HG02840 (cell line): ENCODE data around the gene SFXN5.

Experiments
- ATAC-seq: cut with Tn5 transposase; IDR thresholded peaks from one replicate; pipeline ENCODE4 v1.9.1; 2021; ENCODE audit warnings: mild to moderate bottlenecking, moderate library complexity, moderate number of reproducible peaks; ENCODE audit not compliant: unreplicated experiment, low FRiP score

Gene SFXN5

DNA sequence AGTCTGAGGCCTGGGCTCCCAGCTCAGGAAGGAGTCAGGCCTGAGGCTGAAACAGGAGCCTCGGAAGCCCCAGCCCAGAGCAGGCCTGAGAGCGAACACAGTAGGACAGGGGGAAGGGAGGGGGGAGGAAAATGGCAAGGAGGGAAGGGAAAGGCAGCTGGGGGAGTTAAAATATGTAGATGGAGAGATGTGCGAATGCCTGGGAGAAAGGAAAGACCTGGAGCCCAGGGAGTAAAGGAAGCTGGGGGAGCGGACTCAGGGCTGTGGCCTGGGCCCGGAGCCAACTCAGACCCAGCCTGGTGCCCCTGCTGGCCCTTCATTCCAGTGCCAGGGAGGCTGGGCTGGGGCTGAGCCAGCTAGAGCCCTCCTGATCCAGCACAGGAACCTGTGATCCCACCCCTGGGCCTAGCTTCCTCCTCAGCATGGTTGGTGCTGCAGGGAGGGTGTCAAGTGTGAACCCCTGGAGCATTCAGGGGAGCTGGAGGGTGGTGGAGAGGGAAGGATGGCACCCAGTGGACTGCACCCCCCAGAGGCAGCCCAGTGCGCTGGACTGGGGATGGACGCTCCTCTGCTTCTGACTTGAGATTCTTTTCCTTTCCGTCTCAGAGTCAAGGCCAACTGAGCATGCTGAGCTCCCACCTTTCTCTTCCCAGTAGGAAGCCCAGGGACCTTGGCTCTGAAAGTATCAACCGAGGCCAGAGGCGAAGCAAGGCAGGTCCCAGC, 107.9 kb downstream of the SFXN5 start:
- ATAC-seq, result no peak

DNA sequence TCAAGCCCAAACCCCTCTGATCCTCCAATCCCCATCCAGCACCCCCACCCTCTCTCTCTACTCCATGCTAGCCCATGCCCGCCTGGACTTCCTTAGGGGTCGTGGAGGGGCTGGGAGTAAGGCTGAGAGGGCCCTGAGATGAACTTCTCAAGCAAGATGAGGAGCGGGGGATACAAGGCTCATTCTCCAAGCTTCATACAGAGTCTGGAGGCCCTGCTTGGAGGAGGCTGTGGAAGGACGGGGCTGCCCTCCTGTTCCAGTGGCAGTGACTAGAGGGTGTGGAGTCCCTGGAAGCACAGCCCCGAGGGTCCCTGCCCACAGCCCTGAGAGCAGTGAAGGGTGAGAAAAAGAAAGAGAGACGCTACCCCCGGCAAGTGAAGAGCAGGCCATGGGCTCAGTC, 108.6 kb downstream of the SFXN5 start:
- no peak for ATAC-seq

DNA sequence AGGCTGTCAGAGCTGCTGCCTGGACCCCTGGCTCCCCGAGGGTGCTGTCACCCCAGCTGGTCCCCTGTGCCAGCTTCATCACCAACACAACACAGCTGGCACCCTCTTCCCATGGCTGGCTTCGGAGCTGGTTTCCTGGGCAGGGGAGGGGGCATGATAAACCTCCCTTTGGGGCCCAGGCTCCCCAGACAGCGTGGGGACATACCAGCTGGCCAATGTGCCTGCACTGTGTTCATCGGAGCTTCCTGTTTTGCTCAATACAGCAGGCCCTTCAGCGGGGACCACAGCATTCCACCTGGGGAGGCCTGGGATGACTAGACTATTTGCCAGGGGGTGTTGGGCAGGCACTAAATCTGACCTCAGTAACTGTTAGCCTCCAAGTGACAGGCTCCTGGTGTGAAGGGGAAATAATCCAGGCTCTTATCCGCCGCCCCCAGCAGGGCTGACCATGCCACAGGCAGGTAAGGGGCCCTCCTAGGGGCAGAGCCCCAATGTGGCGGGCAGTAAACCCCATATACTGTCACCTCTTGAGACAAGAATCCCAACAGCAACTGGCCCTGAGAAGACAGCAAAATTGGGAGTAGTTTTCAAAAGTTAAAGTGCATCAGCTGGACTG, 109.6 kb downstream of the SFXN5 start:
- ATAC-seq, result no peak

DNA sequence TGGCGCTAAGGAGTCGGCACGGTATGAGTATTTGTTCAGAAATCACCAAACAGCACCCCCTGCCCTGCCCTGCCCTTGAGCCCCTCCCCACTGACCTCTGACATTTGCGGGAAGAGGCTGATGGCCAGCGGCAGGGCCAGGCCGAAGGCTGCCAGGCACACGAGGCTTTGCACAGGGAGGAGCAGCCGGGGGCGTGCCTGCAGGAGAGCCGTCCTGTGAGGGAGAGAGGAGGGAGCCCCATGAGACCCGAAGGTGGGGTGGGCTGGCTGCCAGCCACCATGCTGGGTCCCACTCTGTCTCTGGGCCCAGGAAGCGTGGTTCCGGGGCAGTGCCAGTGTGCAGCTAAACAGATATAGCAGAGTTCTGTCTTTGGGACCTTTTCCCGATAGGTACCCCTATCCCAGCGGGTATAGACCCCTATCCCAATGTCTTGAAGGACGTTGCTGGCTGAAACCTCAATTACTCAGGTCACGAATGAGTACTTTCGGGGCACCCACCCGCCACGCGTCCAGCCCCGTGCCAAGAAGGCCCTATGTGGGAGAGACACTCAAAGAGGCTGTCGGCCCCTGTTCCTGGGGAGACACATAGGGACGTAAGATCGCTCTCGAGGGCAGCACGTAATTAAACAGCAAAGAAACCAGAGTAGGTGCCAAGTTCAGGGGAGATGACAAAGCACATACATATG, 110.3 kb downstream of the SFXN5 start:
- ATAC-seq, result no peak

DNA sequence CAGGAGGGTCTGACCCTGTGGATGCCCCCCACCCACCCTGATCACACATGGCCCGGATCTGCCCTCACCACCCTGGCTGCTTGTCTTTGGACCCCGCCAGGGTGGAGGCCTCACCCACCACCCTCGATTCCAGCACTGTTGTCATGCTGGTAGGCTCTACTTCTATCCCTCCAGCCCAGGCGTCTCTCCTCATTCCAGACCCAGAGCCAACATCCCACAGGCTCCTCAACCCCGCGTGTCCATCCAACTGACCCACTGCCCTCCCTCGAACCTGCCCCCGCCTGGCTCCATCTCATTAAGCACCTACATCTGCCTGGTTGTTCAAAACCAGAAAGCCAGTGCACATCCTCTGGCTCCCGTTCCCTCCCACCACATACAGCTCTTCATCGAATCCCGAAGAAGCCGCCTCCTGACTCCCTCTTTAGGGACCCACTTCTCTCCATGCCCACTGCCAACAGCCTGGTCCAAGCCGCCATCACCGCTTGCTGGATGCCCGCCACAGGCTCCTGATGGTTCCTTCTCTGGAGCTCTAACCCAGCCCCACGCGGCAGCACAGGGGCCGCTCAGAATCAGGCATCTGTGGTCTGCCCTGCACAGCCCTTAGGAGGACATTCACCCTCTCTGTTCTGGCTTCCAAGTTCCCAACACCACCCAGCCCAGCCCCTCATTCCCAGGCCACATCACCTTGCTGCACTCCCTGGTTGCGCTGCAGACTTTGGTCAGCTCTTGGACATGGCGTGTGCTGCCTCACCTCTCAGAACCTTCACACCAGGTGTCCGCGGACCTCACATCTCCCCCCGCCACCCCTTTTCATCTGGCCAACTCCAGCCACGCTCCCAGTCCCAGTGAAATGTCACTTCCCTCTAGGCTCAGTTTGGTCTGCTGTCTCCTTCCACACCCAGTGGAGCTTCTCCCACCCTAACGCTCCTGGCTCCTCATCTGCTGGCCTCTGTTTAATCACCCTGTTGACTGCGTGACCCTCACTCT, 111.2 kb downstream of the SFXN5 start:
- ATAC-seq, result no peak

DNA sequence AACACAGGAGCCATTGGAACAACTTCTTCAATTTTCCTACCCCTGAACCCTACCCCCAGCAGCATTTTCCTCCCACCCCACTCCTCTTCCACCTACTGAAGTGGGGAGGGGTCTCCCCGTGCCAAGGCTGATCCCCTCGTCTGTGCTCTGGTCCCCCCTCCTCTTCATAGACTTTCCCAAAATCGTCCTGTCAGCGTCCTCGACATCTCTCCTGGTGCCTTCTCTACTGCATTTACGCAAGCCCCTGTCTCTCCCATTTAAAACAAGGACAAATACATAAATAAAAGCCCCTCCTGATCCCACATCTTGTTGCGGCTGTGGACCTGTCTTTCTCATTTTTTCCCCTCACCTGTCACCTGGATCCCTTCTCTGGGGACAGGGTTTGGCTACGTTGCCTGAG, 112.0 kb downstream of the SFXN5 start:
- ATAC-seq, result no peak

DNA sequence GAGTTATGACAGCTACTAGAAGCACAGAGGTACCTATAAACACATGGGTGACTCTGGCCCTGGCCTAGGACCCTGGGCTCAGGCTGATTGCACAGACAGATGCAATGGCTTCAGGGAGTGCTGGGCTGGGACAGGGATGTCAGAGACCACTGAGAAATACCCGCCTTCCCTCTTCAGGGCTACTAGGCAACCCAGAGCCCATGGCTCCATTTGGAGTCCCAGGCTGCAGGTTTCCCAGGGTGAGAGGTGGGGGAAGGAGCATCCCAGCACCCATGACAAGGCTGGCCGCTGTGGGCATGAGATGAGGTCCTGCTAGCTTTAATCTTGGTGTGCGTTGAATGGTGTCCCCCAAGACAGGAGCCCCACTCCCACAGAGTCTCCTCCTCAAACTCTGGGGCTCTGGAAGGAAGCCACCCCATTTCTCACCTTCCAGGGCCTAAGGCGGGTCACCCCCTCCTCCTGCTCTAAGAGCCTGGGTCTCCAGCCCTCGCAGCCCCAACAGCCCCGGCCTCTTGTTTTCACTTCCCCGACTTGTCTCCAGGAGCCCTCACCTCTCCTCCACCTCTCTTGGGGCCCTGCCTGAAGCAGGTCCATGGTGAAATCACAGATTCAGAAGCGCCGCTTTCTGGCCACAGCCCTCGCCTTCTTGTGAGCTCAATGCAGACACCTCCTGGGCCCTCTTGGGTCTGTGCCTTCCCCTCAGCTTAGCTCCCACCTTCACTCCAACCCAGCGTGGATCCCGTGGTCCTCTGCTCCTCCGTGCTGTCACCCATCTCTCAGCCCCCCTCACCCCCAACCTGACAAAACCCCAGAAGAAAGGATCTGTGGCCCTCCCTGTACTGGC, 112.7 kb downstream of the SFXN5 start:
- no peak for ATAC-seq

DNA sequence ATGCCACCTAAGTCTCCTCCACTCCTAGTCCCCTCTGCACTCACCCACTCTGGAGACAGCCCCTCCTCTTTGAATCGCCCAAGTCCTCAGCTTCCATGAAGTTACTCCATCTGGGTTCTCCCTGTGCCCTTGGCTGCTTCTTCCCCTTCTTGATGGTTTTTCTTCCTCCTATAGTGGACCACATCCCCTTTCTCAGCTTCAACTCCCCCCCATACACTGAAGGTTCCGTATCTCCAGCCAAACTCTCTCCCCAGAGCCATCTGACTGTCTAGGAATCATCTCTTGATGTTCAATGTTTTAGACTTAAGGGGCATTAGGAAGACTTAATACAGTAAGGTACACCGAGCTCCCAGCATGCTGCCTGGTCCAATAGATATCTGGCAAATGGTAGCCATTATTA, 114.6 kb downstream of the SFXN5 start:
- no peak for ATAC-seq

DNA sequence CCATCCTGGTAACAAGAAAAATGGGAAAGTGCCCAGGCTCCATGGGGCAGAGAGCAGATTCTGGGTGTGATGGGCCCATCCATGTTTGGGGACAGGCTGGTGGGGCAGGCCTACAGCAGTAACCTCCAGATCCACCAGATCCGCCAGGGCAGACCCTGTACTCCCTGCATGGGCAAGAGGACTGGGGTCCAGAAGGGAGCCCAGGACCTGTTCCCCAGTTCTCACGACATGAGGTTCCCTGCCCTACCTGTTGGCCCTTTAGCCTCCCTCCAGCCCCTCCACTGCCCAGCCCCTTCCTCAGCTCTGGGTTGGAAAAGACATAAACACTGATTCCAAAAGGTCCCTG, 115.5 kb downstream of the SFXN5 start:
- no peak for ATAC-seq

DNA sequence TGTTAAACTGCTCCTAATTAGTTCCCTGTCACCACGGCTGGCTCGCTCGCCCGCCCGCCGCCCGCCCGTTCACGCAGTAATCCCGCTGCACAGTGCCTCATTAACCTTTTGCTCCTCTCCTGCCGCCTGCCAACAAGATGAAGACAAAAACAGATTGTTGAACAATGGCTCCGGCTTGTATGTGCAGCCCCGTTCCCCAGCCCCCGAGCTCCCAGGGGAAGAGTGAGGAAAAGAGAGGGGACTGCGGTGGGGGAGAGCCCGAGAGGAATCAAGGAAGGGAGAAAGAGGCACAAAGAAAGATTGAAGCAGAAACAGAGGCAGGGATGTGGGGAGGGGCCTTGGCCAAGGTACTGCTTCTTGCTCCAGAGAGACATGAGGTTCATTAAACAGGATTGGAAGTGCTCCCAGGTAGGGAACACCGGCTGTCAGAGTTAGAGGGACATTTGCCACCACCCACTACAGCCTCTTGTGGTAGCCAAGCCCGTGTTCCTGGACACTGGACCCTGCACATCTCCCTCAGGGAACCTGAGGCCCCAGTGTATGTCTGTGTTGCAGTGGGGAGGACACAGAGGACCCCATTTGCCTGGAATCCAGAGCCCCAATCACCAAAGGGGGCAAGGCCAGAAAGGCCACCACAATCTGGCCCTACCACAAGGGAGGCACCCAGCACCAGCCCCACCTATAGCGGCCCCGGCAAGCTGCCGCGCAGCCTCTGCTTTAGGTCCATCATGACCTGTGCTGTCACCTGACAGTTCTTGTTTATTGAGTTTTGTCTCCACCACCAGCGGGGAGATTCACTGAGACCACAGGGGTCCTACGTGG, 116.1 kb downstream of the SFXN5 start:
- no peak for ATAC-seq

DNA sequence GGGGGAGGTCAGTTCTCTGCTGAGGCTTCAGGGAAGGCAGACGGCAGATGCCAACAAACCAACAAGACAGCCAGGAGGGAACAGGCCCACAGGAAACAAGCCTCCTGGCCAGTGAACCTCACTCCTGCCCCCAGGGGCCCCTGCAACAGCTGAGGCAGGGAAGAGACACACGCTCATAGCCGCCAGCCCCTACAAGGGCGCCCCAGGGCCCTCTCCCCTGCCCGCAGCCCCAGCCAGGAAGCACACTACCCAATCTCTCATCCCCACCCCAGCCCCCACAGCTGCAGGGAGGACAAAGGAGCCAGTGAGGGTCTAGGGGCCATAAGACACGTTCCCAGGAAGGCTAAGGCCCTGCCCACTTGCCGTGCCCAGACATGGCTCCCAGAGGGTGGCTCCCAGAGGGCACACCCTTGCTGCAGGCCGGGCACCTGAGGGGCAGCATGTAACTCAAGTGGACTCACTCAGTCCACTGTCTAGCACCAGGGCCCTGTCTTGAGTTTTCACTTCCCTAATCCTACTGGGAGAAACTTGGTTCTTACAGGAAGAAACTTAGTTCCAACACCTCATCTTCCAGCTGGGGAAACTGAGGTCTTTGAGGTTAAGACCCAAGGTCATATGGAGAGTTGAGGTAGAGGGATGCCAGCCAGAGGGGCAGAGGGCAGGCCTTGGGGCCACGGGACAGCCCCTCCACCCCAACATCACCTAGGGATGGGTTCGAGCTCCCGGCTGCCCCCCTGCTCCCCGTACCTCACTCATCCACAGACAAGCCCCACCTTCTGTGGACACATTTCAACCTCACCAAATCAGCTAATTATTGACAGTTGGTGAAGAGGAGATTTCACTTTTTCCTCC, 116.9 kb downstream of the SFXN5 start:
- ATAC-seq, result no peak

DNA sequence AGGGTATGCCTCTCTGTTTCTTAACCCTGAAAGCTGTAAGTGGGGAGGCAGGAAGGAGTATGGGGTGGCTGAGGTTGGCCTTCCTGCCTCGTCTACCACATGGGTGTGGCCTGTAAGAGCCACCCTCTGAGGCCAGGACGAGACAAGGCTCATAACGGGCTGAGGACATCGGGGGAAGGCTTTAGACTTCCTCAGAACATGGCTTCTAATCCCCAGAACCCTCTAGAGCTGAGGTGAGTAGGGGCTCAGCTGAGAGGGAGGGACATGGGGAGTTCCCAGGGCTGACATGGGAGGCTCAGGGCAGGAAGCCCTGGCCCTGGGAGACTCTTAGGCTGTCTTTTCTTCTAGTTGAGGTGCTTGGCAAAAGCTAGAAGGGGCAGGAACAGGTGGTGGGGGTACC, 117.5 kb downstream of the SFXN5 start:
- ATAC-seq, result no peak

DNA sequence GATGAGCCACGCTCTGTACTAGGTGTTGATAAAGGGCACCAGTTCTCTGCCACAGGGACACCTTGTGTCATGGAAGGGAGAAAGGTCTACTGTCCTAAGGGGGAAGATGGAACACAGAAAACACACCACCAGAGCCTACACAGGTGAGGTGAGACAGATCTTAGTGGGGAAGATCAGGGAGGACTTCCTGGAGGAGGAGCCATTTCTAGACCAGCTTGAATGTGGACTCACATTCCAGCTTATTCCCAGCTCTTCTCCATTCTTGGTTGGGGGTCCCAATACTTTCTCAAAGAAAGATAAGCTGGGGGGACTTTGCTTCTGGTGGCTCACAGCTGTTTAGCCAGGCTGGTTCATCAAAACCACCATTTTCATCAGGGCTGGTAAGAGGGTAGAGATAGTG, 118.0 kb downstream of the SFXN5 start:
- no peak for ATAC-seq

DNA sequence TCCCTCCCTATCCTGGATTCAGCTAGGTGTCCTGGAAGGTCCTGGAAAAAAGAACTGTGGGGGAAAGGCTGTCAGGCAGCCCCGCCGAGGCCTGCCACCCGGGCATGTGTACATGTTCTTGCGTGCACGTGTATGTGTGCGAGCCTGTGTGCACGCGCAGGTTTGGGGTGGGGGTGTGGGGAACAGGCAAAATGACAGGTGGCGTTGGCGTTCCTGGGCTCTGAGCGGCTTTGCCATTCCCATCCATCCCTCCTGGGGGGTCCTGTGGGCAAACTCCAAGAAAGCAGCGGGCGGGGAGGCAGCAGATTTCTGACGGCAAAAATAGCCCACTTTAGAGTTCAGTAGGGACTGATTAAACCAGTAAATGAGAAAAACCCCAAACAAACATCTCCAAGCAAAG, 118.6 kb downstream of the SFXN5 start:
- ATAC-seq, result no peak

DNA sequence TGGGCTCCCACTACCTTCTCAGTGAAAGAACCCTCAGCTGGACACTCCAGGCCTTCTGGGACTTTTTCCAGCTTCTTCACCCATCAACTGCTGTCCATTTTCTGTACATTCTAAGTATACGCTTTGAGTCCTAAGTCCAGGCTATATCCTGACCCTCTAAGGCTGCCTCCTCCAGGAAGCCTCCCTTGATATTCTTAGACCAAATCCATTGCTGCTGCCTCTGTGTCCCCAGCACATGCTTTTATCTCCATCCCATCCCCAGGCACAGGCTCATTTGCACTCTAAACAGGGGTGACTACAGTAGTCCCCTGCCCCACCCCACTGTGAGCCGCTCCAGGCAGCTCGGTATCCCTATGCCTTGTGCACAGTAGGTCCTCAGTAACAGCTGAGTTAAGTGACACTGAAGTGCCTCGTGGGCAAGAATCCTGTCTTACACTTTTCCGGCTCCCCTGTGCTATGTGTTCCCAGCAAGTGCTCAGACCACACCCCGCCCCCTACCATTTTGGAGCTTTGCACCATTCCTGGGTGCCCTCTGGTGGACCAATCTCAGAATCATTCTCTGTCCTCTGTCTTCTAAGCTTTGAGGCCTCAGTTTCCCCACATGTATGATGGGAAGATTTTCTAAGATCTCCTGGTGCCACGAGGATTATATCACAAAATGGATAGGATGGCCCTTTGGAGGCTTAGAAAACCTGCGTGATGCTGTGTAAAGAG, 119.2 kb downstream of the SFXN5 start:
- ATAC-seq, result no peak

DNA sequence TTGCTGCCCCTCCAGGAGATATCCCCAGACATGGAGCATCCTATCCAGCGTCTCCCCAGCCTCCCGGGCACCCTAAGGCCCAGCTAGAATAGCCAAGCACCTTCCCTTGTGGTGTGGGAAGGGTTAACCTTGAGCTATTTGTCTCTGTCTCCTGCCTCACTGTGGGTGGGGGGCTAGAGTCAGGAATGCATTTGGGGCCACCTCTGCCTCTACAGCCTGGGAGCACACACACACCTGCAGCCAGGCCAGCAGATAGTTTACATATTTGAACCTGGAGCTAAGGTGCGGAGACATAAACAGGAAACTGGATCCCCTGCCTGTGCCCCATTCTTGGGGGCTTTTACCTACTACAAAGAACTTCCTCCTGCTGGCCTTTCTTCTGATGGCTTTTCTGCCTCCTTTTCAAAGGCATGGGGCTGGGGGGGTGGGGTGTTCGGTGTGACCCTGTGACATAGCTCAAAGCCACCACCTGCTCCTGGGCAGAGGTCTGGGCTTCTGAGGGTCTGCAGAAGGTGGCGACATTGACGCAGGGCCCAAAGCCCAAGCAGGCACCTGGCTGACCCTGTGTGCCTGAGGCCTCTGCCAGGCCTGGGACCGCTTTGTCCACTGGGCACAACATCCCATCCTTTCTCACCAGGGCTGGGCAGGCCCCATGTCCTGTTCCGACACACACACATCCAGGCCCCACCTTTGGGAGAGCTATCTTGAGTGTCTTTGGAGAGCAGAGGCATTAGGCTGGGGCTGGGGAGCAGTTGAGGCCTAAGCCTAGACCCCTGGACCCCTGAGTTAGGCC, 120.0 kb downstream of the SFXN5 start:
- ATAC-seq, result no peak
